Measurements from ENCODE around the gene MAGEH1. TPM values are rescaled to one million over a fixed set of nuclear protein-coding genes. Genes with fewer than 3 reads are reported as not detected.
"Not testable (repeated sequence)": the region's sequence is repeated elsewhere in the genome, so short reads cannot be mapped to it uniquely, and the experiment has no call there.

The MAGEH1 gene
- 10 to 100 TPM; 11.8 to 18.0 TPM for total RNA-seq
- polyA plus RNA-seq = 10 to 100 TPM in 1 of 2 donors, 1 to 10 TPM in 1; 6.0 to 11.0 TPM

- Histone ChIP-seq H3K27ac (ENCODE audit: low read depth in 1 of 2, low read length in 2 of 2) (peak within 1 kb of the TSS; percentile 27 to 61), H3K4me3 (ENCODE audit: low read depth in 1 of 3, low read length in 3 of 3) (peak within 1 kb of the TSS; percentile 73 to 88 (median 75)), H3K9me3 (ENCODE audit: control insufficient read depth in 4 of 4, low read length in 3 of 4) (no peaks in the 10 kb centered on the region), H3K36me3 (ENCODE audit: control insufficient read depth in 4 of 4, insufficient read depth in 3 of 4, low read depth in 1 of 4, low read length in 3 of 4) (no peaks in the 10 kb centered on the region), H3K9ac (ENCODE audit: low read depth in 1 of 2, low read length in 2 of 2) (peak within 1 kb of the TSS; percentile 6 to 74), H3K4me1 (ENCODE audit: control insufficient read depth in 4 of 4, insufficient read depth in 4 of 4, low read length in 3 of 4) (peaks cover 0 to 15% (median 8%) of the 10 kb centered on the region in 4 donors), H3K27me3 (ENCODE audit: control insufficient read depth in 4 of 4, insufficient read depth in 4 of 4, low read length in 3 of 4) (no peaks in the 10 kb centered on the region)
- under 1% methylated on average over 43 of the region's 43 CpGs for WGBS
- peak; percentile 73 for DNase-seq (ENCODE audit: low spot score)
- TF ChIP-seq CTCF (IDR thresholded peaks at IDR 0.05; ENCODE audit: low read depth, low read length, missing input control) = no peak
- no peak for TF ChIP-seq REST (IDR thresholded peaks at IDR 0.05)
- TF ChIP-seq ZBTB33 (IDR thresholded peaks at IDR 0.05) = peak; percentile 66
- no peak for TF ChIP-seq HNF4A (conservative IDR thresholded peaks at IDR 0.05)
- peak; percentile 26 to 43 for TF ChIP-seq EGR1 (IDR thresholded peaks at IDR 0.05; ENCODE audit: low read depth in 2 of 2)
- TF ChIP-seq RXRA (IDR thresholded peaks at IDR 0.05) = peak; percentile 10 to 20
- TF ChIP-seq RAD21 (IDR thresholded peaks at IDR 0.05) = peak in 1 of 2 donors; percentile 49
- peak; percentile 89 for TF ChIP-seq MAX (IDR thresholded peaks at IDR 0.05)
- no peak for TF ChIP-seq SP1 (IDR thresholded peaks at IDR 0.05)
- TF ChIP-seq YY1 (IDR thresholded peaks at IDR 0.05) = peak; percentile 35
- TF ChIP-seq GABPA (IDR thresholded peaks at IDR 0.05 in 1 of 2, conservative IDR thresholded peaks at IDR 0.05 in 1 of 2) = peak; percentile 76 to 91
Observed at GRCh38 chrX:55451990-55452832, at the start of gene MAGEH1. Gene MAGEH1 (plus strand): TSS chrX:55452127. CDS start chrX:55452375, 248 bp downstream.

- DNase-seq (ENCODE audit: low spot score); H3K36me3 ChIP-seq (ENCODE audit: control insufficient read depth in 4 of 4, insufficient read depth in 3 of 4, low read depth in 1 of 4, low read length in 3 of 4); H3K9me3 ChIP-seq (ENCODE audit: control insufficient read depth in 4 of 4, low read length in 3 of 4); H3K4me3 ChIP-seq (ENCODE audit: low read depth in 1 of 3, low read length in 3 of 3); H3K9ac ChIP-seq (ENCODE audit: low read depth in 1 of 2, low read length in 2 of 2); H3K27me3 ChIP-seq (ENCODE audit: control insufficient read depth in 4 of 4, insufficient read depth in 4 of 4, low read length in 3 of 4); H3K27ac ChIP-seq (ENCODE audit: low read depth in 1 of 2, low read length in 2 of 2); H3K4me1 ChIP-seq (ENCODE audit: control insufficient read depth in 4 of 4, insufficient read depth in 4 of 4, low read length in 3 of 4): not testable (repeated sequence)
- 77% methylated on average over 4 of the region's 4 CpGs for WGBS
Observed at GRCh38 chrX:55427079-55427478, 24.8 kb upstream of the MAGEH1 start.

GRCh38 chrX:55443468-55443867 is 8.5 kb upstream of the MAGEH1 start:
- not testable (repeated sequence) for H3K27ac ChIP-seq (ENCODE audit: low read depth in 1 of 2, low read length in 2 of 2); H3K27me3 ChIP-seq (ENCODE audit: control insufficient read depth in 4 of 4, insufficient read depth in 4 of 4, low read length in 3 of 4); H3K4me3 ChIP-seq (ENCODE audit: low read depth in 1 of 3, low read length in 3 of 3); H3K36me3 ChIP-seq (ENCODE audit: control insufficient read depth in 4 of 4, insufficient read depth in 3 of 4, low read depth in 1 of 4, low read length in 3 of 4); DNase-seq (ENCODE audit: low spot score); H3K9ac ChIP-seq (ENCODE audit: low read depth in 1 of 2, low read length in 2 of 2); H3K9me3 ChIP-seq (ENCODE audit: control insufficient read depth in 4 of 4, low read length in 3 of 4); H3K4me1 ChIP-seq (ENCODE audit: control insufficient read depth in 4 of 4, insufficient read depth in 4 of 4, low read length in 3 of 4)
- 58% methylated on average over 5 of the region's 5 CpGs for WGBS

Data from liver (tissue), 9 donors.